Adrenal gland (tissue), 12 donors: ENCODE data around the gene CISD3. TPM values are rescaled to one million over a fixed set of nuclear protein-coding genes. Genes with fewer than 3 reads are reported as not detected.
A peak's percentile ranks its signal among the peaks of the same experiment; 100 is the strongest.

Experiments
- DNase-seq, 7 donors: peaks; one replicate each; pipeline ENCODE4 v3.0.0-alpha.2; 2019 to 2020
- H3K27ac ChIP-seq, 5 donors: fragments of 200-600 bp; sonication (generic) in 4 of 5; 1 replicate in 3 of 5; 2 replicates in 2 of 5; pipeline versions ENCODE4 v1.5.1 to v1.8.0; 2016 to 2020; ENCODE audit warnings: mild to moderate bottlenecking in 1 of 5
- H3K27me3 ChIP-seq: fragments of 200-600 bp; 2 replicates; pipeline ENCODE4 v1.8.0; 2021
- H3K36me3 ChIP-seq, 2 donors: fragments of 200-600 bp; replicated peaks in 1 of 2; 1 replicate in 1 of 2; 2 replicates in 1 of 2; pipeline versions ENCODE4 v1.5.1 to v1.8.0; 2018 to 2022
- H3K4me1 ChIP-seq, 2 donors: fragments of 200-600 bp; replicated peaks in 1 of 2; 1 replicate in 1 of 2; 2 replicates in 1 of 2; pipeline versions ENCODE4 v1.5.1 to v1.8.0; 2018 to 2021
- H3K4me3 ChIP-seq, 4 donors: fragments of 200-600 bp; sonication (generic) in 3 of 4; one replicate each; pipeline ENCODE4 v1.5.1; 2016 to 2018
- H3K9me3 ChIP-seq, 3 donors: fragments of 200-600 bp; sonication (generic) in 1 of 3; replicated peaks in 1 of 3; 1 replicate in 2 of 3; 2 replicates in 1 of 3; pipeline versions ENCODE4 v1.5.1 to v1.8.0; 2016 to 2021
- POLR2A ChIP-seq, 2 donors: fragments of 450-650 bp; IDR thresholded peaks; one replicate each; pipeline ENCODE4 v1.6.1; 2017; ENCODE audit warnings: antibody characterized with exemption in 2 of 2, mild to moderate bottlenecking in 2 of 2, moderate library complexity in 1 of 2
- WGBS, 4 donors: extraction: QIAGEN DNeasy Blood & Tissue Kit in 2 of 4; methylation state at CpG; one replicate each; pipeline versions ENCODE4 v1.1.5 to v1.1.7; 2013 to 2017; 5-methylcytosine and 5-hydroxymethylcytosine counted together
- intact Hi-C, 2 donors: fragments of 100-400 bp; cut with DNase I; formaldehyde crosslinking; loops; one replicate each; pipeline versions ENCODE4 v1.14.1 to v1.15.0; 2022 to 2023
- polyA plus RNA-seq, 3 donors: library from polyadenylated mRNA; stranded (reverse); fragments of 200-250 nt in 2 of 3; fragments of 350-450 nt in 1 of 3; fragmentation: Illumina TruSeq in 1 of 3; extraction: RNeasy Lipid Tissue Mini Kit (QIAGEN cat#74804) in 1 of 3; gene quantifications; one replicate each; pipeline ENCODE4 v1.2.3, GENCODE V29; 2013 to 2014
- total RNA-seq, 9 donors: library from RNA; depleted of rRNA in 4 of 9; stranded (reverse); fragments of >200 nt in 4 of 9; fragments of 120-200 nt in 1 of 9; fragmentation: NEBNext Ultra II Directional in 1 of 9; extraction: Animal tissue kit (Norgen Biotek cat#: 25700) in 1 of 9; gene quantifications; one replicate each; pipeline versions ENCODE4 v1.1.0 to v1.2.4, GENCODE V29; 2013 to 2023
- TF ChIP-seq, protein P1 (sequence below), 6 experiments: fragments of 450-650 bp in 4 of 6; fragments of 200-600 bp in 2 of 6; sonication (generic) in 1 of 6; IDR thresholded peaks; 1 replicate in 5 of 6; 2 replicates in 1 of 6; pipeline versions ENCODE4 v1.5.1 to v1.8.0; 2016 to 2021; ENCODE audit warnings: antibody characterized with exemption in 6 of 6, mild to moderate bottlenecking in 2 of 6, moderate library complexity in 1 of 6
- donor health status: healthy with polysubstance abuse.
- donor health status: Bipolar disorder and iron deficiency.
- donor health status: DM: yes; HTN: yes; CAD: no.
- donor health status: DM: no; HTN: no; CAD: no.
- donor health status: DM: no; HTN: no; CAD: no.
- donor health status: DM: yes; HTN: yes; CAD: no.

CISD3 gene
- total and polyA plus RNA-seq, 12 donors = 7.2 to 78.7 (median 43.1) TPM

DNA sequence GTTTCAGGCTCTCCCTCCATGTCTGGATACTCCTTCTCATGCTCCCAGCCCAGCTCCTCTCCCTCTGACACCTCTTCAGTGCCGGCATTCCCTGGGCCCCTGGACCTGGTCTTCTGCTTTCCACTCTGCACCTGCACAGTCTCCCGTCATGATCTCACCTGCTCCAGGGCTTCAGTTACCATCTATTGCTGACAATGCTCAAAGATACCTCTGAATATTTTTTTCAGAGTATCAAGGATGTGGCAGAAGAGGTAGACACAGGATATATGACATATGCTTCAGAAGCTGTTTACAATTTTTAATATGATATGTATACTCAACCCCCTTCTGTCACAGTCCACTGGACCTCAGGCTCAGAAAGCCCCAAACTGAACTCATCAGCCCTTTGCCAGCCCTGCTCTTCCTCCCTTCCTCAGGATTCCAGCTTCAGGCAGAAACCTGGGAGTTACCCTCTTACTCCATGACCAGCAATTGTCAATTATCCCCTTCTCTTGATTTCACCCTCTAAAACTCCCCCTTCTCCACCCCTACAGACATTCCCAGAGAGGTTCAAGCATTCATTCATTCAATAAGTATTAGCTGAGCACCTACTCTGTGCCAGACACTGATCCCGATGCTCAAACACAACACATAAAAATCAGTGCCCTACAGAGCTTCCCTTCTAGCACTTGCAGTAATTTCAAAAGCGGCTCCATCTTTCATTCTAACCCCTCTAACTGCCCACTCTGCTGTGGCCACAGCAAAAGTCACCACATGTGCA lies 32.9 kb upstream of the CISD3 start:
- intact Hi-C loops = no loop called here
- Histone ChIP-seq H3K4me1 (peaks cover 29 to 39% of the 10 kb centered on the region in 2 donors), H3K36me3 (no peaks in the 10 kb centered on the region), H3K9me3 (no peaks in the 10 kb centered on the region), H3K27ac (no peak overlapping the region), H3K27me3 (no peaks in the 10 kb centered on the region), H3K4me3 (no peak overlapping the region)
- TF ChIP-seq, protein P1, sequence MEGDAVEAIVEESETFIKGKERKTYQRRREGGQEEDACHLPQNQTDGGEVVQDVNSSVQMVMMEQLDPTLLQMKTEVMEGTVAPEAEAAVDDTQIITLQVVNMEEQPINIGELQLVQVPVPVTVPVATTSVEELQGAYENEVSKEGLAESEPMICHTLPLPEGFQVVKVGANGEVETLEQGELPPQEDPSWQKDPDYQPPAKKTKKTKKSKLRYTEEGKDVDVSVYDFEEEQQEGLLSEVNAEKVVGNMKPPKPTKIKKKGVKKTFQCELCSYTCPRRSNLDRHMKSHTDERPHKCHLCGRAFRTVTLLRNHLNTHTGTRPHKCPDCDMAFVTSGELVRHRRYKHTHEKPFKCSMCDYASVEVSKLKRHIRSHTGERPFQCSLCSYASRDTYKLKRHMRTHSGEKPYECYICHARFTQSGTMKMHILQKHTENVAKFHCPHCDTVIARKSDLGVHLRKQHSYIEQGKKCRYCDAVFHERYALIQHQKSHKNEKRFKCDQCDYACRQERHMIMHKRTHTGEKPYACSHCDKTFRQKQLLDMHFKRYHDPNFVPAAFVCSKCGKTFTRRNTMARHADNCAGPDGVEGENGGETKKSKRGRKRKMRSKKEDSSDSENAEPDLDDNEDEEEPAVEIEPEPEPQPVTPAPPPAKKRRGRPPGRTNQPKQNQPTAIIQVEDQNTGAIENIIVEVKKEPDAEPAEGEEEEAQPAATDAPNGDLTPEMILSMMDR (IDR thresholded peaks at IDR 0.05) = no peak
- no peak for TF ChIP-seq POLR2A (IDR thresholded peaks at IDR 0.05)
- no peak for DNase-seq
- WGBS, 4 donors = 88 to 100% (median 92%) methylated on average over 4 of the region's 4 CpGs

DNA sequence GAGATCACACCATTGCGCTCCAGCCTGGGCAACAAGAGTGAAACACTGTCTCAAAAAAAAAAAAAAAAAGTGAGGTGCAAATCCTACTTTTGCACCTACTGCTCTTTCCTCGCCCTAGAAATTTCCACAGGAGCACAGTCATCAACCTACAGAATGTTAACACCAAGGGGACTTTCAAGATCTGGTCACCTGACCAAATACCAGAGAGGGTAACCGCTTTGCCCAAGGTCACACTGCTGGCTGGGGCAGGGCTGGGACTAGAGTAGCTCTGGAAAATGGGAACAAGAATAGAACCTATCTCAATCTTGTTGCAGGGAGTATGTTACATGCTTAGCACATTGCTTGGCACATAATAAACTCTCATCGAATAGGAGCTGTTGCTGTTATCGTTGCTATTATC lies 31.4 kb upstream of the CISD3 start:
- TF ChIP-seq POLR2A (IDR thresholded peaks at IDR 0.05) = no peak
- TF ChIP-seq, protein P1 (IDR thresholded peaks at IDR 0.05) = no peak
- no peak for DNase-seq

DNA sequence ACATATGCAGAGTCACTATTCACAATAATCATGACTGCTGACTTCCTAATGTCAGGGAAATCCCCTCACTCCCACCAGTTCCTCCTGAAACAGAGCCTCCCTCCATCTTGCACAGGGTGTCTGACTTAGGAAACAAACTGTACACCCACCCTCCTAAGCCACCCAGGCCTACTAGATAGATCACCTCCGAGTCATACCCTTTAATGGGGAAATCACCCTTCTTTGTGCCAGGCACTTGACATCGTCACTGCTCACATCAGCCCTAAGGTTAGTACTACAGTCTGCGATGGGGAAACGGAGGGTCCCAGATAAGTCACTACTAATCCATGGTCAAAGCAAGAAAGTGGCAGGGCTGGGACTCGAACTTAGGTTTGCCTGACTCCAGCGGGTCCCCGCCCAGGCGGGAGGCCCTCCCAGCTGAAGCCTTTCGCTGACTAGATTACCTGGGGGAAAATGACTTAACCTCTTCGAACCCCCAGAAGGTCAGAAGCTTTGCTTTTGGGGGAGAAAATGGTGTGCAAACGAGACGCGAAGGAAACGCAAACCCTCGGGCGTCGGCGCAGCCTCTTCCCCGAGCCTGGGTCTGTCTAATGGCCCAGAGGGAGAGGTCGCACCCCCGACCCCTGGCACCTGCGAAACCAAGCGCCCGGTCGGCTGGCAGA lies 28.5 kb upstream of the CISD3 start:
- Histone ChIP-seq H3K4me3 (peak overlapping the region in 3 of 4 donors; percentile 62 to 95 (median 74)), H3K27me3 (no peaks in the 10 kb centered on the region), H3K9me3 (no peaks in the 10 kb centered on the region), H3K27ac (peak overlapping the region; percentile 90 to 99 (median 99)), H3K36me3 (no peaks in the 10 kb centered on the region), H3K4me1 (peaks cover 20 to 36% of the 10 kb centered on the region in 2 donors)
- 2 to 4% (median 3%) methylated on average over 5 to 25 of the region's 25 CpGs for WGBS, 4 donors
- intact Hi-C loops = no loop called here
- DNase-seq = peak in 5 of 7 donors; percentile 53 to 74 (median 61)
- TF ChIP-seq, protein P1 (IDR thresholded peaks at IDR 0.05) = no peak
- no peak for TF ChIP-seq POLR2A (IDR thresholded peaks at IDR 0.05)

More for the DNA sequence above, 31.4 kb upstream of the CISD3 start:
- no peaks in the 10 kb centered on the region for H3K9me3 ChIP-seq
- no peak overlapping the region for H3K4me3 ChIP-seq
- intact Hi-C loops = no loop called here
- peak overlapping the region in 1 of 5 donors; percentile 3 for H3K27ac ChIP-seq
- peaks cover 22 to 42% of the 10 kb centered on the region in 2 donors for H3K4me1 ChIP-seq
- no peaks in the 10 kb centered on the region for H3K27me3 ChIP-seq
- WGBS, 4 donors = 63 to 82% (median 75%) methylated on average over 5 of the region's 5 CpGs
- no peaks in the 10 kb centered on the region for H3K36me3 ChIP-seq

DNA sequence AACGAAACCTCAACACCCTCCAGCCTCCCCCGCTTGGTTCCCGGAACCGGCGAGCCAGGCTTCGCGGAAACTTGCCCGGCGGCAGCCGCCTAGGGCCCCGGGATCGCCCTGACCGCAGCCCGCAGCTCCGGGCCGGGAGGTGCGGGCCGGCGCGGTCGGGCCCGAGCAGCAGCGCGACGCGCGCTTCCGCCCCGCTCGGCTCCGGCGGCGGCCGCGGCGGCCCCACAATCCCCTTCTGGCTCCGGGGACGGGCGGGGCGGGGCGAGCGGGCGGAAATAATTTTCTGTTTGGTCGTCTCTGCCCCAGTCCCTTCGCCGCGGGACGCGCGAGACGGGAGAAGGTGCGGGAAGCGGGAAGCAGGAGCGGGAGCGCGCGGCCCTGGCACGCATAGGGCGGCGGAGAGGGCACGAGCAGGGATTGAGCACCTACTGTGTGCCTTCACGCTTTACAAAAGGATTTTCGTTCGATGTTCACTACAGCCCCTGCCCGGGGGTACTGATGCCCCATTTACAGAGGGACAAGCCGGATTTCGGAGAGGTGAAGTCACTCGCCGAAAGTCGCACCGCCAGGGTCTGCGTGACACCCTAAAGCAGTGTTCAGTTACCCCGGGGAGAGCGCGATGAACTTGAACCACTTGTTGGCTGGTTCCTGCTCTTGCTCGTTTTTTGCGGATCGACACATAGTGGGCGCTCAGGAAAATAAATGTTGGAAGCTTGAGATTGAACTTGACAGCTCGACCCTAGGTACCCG lies 27.8 kb upstream of the CISD3 start:
- Histone ChIP-seq H3K36me3 (no peaks in the 10 kb centered on the region), H3K27ac (peak overlapping the region; percentile 90 to 99 (median 99)), H3K4me1 (peaks cover 24 to 44% of the 10 kb centered on the region in 2 donors), H3K4me3 (peak overlapping the region in 3 of 4 donors; percentile 62 to 95 (median 74)), H3K9me3 (no peaks in the 10 kb centered on the region), H3K27me3 (no peaks in the 10 kb centered on the region)
- 0% methylated on average over 9 to 81 of the region's 81 CpGs for WGBS, 4 donors
- peak; percentile 86 to 91 (median 89) for DNase-seq
- TF ChIP-seq, protein P1 (IDR thresholded peaks at IDR 0.05) = peak in 2 of 6 experiments; percentile 6 to 14
- peak; percentile 50 to 83 for TF ChIP-seq POLR2A (IDR thresholded peaks at IDR 0.05)
- intact Hi-C loops = no loop called here
